Measurements from ENCODE around the gene ZNF292.
"Not testable (repeated sequence)": the region's sequence is repeated elsewhere in the genome, so short reads cannot be mapped to it uniquely, and the experiment has no call there.

Gene ZNF292

DNA sequence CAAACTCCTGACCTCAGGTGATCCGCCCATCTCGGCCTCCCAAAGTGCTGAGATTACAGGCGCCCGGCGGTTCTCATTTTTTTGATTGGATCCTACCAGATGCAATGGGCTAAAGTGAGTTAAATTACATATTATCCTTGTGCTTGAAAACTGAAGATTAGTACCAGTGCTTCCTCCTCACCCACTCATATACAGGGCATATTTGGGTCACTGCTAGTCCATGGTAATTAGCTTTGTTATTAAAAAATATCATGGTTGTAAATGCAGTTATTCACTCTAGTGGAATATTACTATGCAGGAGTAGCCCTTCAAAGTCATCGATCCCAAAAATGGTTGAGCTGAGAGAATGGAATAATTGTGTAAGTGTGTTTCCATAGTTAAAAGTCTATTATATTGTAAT lies 26.5 kb downstream of the ZNF292 start:
- TF ChIP-seq, protein P1, sequence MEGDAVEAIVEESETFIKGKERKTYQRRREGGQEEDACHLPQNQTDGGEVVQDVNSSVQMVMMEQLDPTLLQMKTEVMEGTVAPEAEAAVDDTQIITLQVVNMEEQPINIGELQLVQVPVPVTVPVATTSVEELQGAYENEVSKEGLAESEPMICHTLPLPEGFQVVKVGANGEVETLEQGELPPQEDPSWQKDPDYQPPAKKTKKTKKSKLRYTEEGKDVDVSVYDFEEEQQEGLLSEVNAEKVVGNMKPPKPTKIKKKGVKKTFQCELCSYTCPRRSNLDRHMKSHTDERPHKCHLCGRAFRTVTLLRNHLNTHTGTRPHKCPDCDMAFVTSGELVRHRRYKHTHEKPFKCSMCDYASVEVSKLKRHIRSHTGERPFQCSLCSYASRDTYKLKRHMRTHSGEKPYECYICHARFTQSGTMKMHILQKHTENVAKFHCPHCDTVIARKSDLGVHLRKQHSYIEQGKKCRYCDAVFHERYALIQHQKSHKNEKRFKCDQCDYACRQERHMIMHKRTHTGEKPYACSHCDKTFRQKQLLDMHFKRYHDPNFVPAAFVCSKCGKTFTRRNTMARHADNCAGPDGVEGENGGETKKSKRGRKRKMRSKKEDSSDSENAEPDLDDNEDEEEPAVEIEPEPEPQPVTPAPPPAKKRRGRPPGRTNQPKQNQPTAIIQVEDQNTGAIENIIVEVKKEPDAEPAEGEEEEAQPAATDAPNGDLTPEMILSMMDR (IDR thresholded peaks at IDR 0.05): no peak
- TF ChIP-seq ZFX (IDR thresholded peaks at IDR 0.05; ENCODE audit: borderline replicate concordance): no peak
- no peak overlapping the region for H3K27ac ChIP-seq

DNA sequence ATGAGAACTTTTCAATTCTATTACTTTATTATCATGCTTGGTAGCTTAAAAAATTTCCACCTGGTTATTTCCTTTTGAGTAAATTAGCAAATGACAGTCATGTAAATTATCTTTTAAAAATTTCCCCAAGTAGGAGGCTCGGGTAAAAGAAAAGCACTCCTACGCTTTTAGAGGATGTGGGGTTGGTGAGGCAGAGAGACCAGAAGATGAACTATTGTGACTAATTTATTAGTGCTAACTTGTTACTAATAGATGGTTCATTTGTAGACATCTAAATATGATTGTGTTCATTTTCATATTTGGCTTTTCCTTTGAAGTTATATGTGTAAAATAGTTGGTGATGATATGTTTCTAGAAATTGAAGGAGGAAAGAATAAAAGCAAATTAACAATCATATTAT lies 27.0 kb downstream of the ZNF292 start:
- no peak overlapping the region for H3K27ac ChIP-seq

DNA sequence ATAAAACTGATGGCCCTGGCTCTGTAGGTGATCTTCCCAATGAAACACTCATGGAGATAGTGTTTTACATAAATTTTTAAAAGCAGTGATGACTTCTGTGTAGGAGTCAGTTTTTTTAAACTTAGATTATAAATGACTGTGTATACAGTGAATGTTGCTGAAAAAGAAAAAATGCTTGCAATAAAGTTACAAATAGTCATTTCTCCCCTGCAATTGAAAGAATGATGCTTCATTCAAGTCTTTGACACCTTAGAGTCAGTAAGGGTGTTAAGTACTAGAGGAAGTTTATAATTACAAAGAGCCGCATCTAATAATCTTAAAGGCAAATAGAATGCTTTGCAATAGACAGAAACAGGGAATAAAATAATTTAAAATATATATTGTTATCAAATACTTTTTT lies 27.6 kb downstream of the ZNF292 start:
- H3K27ac ChIP-seq: no peak overlapping the region
- TF ChIP-seq ZFX (IDR thresholded peaks at IDR 0.05; ENCODE audit: borderline replicate concordance): no peak
- TF ChIP-seq, protein P1 (IDR thresholded peaks at IDR 0.05): no peak

More for the DNA sequence above, 27.0 kb downstream of the ZNF292 start:
- TF ChIP-seq, protein P1 (IDR thresholded peaks at IDR 0.05): no peak
- TF ChIP-seq ZFX (IDR thresholded peaks at IDR 0.05; ENCODE audit: borderline replicate concordance): no peak

DNA sequence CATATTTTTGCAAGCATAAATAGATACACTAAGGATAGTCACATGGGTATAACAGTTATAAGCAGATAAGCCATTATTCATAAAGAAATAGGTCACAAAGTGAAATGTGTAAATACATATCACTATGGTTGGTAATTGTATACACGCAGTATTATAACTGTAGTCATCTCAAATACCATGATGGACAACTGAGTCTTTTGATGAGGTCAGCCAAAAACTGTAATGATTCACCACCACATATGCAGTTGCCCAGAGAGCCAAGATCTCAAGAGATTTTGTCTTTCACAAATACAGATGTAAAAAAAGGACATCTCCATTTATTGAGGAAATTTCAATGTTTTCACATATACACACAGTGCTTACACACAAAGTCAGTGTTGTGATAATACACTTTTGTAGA lies 28.3 kb downstream of the ZNF292 start:
- H3K27ac ChIP-seq: no peak overlapping the region
- TF ChIP-seq, protein P1 (IDR thresholded peaks at IDR 0.05): no peak
- TF ChIP-seq ZFX (IDR thresholded peaks at IDR 0.05; ENCODE audit: borderline replicate concordance): no peak

DNA sequence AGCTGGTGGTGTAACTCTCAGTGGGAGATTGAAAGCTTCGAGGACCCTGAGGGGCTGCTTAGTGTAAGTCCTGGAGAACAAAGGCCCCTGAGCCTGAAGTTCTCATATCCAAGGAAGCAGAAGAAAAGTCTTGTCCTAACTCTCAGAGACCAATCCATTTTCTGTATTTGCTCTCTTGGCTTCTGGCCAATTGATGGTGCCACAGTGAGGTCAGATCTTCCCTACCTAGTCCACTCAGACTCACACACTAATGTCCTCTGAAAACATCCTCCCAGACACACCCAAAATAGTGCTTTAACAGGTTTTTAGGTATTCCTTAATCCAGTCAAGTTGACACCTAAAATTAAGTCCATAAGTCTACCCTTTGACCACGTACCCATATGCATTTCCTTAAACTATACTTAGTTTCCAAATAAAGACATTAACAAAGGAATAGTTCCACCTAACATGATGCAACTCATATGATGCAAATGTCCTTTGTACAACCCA lies 29.4 kb downstream of the ZNF292 start:
- TF ChIP-seq, protein P1 (IDR thresholded peaks at IDR 0.05): no peak
- TF ChIP-seq ZFX (IDR thresholded peaks at IDR 0.05; ENCODE audit: borderline replicate concordance): no peak
- H3K27ac ChIP-seq: no peak overlapping the region

DNA sequence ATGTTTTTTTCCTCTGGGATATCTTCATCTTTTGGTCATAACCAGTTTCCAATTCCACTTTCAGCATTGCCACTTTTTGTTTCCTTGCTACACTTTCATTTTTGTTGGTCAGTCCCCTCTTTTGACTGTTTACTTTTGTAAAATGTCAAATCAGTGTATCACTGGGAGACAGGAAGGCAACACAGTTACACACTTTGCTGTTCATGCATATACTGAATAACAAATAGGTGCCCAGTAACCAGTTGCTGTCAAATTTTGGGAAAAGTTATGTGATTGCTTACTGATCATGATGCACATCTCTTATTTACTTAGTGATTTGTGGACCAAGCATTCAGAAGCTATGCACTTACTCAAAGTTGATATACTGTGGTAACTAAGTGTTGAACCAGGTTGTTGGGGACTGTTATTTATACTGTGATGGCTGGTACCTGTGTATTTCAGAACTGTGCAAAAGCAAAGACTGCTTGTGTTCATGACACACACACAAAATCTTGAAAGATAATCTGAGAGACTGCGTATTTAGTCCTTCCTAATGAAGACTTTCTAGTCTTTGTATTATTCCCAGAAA lies 41.0 kb downstream of the ZNF292 start:
- TF ChIP-seq, protein P1 (IDR thresholded peaks at IDR 0.05): no peak
- TF ChIP-seq ZFX (IDR thresholded peaks at IDR 0.05; ENCODE audit: borderline replicate concordance): no peak
- H3K27ac ChIP-seq: no peak overlapping the region

DNA sequence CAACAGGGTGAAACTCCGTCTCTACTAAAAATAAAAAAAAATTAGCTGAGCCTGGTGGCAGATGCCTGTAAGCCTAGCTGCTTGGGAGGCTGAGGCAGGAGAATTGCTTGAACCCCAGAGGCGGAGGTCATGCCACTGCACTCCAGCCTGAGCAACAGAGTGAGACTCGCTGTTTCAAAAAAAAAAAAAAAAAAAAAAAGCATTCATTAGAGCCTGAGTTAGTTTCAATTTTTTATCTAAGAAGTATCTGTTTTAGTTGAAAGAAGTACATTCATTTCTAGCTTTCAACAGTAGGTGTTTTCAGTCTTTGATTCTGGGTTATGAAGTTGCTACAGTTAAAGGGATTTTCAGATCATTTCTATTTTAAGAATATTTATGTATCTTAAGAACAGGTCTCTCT lies 42.2 kb downstream of the ZNF292 start:
- TF ChIP-seq ZFX (IDR thresholded peaks at IDR 0.05; ENCODE audit: borderline replicate concordance): no peak
- TF ChIP-seq, protein P1 (IDR thresholded peaks at IDR 0.05): no peak
- no peak overlapping the region for H3K27ac ChIP-seq

DNA sequence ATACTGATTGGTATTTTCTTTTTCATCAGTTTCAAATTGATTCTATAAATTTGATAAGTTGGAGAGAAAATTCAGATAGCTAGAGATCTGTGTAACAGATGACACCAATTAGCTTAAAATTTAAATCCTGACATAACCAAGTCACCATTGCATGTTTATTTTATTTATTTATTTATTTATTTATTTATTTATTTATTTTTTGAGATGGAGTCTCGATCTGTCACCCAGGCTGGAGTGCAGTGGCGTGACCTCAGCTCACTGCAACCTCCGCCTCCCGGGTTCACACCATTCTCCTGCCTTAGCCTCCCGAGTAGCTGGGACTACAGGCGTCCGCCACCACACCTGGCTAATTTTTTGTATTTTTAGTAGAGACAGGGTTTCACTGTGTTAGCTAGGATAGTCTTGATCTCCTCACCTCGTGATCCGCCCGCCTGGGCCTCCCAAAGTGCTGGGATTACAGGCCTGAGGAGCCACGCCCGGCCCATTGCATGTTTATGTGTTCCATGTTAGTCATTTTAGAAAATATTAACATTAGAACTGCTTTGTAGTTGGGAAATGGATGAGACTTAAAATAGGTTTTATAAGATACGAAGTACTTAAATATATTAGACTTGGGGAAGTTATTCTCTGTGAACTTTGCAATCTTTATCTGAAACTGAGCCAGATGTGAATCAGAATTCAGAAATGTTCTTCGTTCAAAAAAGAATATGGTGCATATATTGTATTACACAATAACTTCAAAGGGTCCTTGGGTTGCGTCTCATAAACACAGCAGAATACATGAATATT lies 42.9 kb downstream of the ZNF292 start:
- H3K27ac ChIP-seq: not testable (repeated sequence)
